ENCODE results near the gene MAGEA11.
"Not testable (repeated sequence)": the region's sequence is repeated elsewhere in the genome, so short reads cannot be mapped to it uniquely, and the experiment has no call there.

The MAGEA11 gene

GRCh38 chrX:149716632-149717031, 4.8 kb downstream of the MAGEA11 start:
- in situ Hi-C loops (cut with MboI; ENCODE audit: low sequenced_read_pairs), result no loop called here

GRCh38 chrX:149717803-149718202, 5.9 kb downstream of the MAGEA11 start:
- in situ Hi-C loops (cut with MboI; ENCODE audit: low sequenced_read_pairs), result no loop called here

- in situ Hi-C loops (cut with MboI; ENCODE audit: low sequenced_read_pairs), result no loop called here
Measured at GRCh38 chrX:149718757-149719156, 6.9 kb downstream of the MAGEA11 start.

- in situ Hi-C loops (cut with MboI; ENCODE audit: low sequenced_read_pairs), result no loop called here
Measured at GRCh38 chrX:149720021-149720689, 8.3 kb downstream of the MAGEA11 start.

- in situ Hi-C loops (cut with MboI; ENCODE audit: low sequenced_read_pairs), result not testable (repeated sequence)
Measured at GRCh38 chrX:149721241-149721640, 9.4 kb downstream of the MAGEA11 start.

DNA sequence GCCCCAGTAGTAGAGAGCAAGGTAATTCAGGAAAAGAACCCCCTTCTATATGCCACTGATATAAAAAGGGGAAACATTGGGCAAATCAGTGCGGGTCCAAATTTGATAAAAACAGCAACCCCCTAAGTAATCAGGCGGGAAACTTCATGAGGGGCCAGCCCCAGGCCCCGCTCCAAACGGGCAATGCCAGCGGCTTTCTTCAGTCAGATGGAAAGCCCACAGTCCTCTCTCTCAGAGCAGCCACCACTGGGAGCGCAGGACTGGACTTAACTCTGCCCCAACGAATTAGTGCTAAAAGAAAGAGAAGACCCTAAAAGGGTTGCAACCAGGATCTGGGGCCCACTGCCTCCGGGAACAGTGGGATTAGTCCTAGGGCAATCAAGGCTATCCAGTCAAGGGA, 9.9 kb downstream of the MAGEA11 start:
- in situ Hi-C loops (cut with MboI; ENCODE audit: low sequenced_read_pairs), result no loop called here

- in situ Hi-C loops (cut with MboI; ENCODE audit: low sequenced_read_pairs), result not testable (repeated sequence)
Measured at GRCh38 chrX:149723583-149724118, 11.8 kb downstream of the MAGEA11 start.

- in situ Hi-C loops (cut with MboI; ENCODE audit: low sequenced_read_pairs), result not testable (repeated sequence)
Measured at GRCh38 chrX:149727308-149727707, 15.4 kb downstream of the MAGEA11 start.

GRCh38 chrX:149742269-149742668, 30.4 kb downstream of the MAGEA11 start:
- in situ Hi-C loops (cut with MboI; ENCODE audit: low sequenced_read_pairs), result not testable (repeated sequence)

GRCh38 chrX:149746390-149747007, 34.6 kb downstream of the MAGEA11 start:
- in situ Hi-C loops (cut with MboI; ENCODE audit: low sequenced_read_pairs), result not testable (repeated sequence)

DNA sequence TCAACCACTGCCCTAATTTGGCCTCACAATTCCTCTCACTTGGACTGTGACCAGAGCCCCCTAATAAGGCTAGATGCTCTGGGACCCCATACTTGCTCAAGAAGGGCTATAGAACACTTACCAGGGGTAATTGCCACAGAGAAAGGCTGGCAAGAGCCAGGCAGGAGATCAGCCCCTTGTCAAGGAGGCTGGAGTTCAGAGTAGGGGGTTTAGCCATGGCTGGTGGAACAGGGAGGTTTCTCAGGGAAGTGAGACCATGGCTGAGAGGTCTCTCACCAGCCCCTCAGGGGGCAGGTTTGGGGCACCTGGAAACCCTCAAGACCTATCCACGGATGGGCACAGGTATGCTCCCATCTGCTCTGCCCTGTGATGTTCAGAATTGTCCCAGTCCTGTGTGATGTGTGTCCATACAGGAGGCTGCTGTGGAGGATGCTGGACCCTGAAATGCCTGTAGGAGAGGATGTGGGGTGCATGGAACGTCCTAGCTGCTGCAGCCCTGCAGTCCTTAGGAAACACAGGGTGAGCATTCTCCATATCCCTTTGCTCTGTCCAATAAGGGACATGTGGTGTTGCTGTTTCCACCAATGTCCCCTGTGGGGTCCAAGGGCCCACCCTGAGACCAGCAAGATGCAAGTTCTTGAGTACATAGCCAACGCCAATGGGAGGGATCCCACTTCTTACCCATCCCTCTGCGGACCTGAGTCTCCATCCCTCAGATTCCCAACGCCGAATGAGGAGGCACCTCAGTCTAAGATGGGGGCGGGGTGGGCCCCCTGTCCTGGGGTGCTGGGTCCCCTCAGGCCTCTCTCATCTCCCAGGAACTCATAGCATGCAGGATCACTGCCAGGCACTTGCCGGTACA, 45.6 kb downstream of the MAGEA11 start:
- in situ Hi-C loops (cut with MboI; ENCODE audit: low sequenced_read_pairs), result no loop called here

DNA sequence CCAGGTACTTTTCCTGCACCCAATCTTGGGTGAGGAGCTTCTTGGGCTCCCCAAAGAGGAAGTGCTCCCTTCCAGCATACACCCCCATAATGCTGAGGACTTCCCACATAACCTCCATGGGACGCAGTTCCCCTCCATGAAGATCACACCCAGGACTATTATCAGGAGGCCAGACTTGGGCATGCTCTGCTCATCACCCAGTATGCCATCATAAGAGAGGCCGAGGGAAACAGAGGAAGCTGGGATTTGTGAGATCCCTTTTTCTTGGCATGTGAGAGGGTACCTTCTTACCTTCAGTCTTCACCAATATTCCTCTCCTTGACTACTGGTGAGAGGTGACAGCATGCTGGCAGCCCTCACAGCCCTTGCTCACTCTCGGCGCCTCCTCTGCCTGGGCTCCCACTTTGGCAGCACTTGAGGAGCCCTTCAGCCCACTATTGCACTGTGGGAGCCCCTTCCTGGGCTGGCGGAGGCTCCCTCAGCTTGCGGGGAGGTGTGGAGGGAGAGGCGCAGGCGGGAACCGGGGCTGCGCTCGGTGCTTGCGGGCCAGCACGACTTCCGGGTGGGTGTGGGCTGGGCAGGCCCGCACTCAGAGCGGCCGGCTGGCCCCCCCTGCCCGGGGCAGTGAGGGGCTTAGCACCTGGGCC, 46.3 kb downstream of the MAGEA11 start:
- in situ Hi-C loops (cut with MboI; ENCODE audit: low sequenced_read_pairs), result no loop called here

- in situ Hi-C loops (cut with MboI; ENCODE audit: low sequenced_read_pairs), result not testable (repeated sequence)
Measured at GRCh38 chrX:149758715-149759078, 46.8 kb downstream of the MAGEA11 start.

GRCh38 chrX:149759824-149760223, 48.0 kb downstream of the MAGEA11 start:
- in situ Hi-C loops (cut with MboI; ENCODE audit: low sequenced_read_pairs), result no loop called here

- in situ Hi-C loops (cut with MboI; ENCODE audit: low sequenced_read_pairs), result no loop called here
Measured at GRCh38 chrX:149760965-149761364, 49.1 kb downstream of the MAGEA11 start.

DNA sequence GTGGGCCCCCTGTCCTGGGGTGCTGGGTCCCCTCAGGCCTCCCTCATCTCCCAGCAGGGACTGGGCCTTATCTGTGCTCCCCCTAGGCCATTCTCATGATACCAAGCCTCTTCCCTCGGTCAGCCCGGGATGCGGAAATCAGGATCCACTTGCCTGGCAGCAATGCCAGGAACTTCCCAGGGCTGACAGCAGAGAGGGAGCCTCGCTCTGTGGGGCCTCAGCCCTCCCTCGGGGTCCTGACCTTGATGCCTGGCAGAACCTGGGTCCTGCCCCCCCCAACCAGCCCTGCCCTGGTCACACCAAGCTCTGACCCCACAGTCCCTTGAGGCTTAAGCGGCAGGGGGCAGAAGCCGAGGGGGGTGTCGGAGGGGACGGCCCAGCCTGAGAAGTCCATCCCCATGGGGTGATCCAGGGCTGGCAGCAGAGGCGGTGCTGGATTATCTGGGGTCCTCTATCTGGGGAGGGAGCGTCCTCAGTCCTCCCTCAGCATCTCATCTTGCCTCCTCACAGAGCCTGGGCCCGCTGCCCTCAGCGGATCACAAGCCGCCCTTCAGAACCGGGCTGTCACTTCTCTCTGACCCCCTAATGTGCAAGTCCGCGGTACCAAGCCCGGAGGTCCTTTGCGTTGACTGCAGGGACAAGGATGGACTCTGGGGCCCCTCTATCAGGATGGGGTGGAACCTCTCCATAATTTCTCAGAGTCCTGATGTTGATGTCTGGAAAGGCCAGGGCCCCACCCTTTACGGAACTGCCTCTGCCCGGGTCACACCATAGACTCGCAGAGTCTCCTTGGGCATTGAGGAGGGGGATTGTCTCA, 50.2 kb downstream of the MAGEA11 start:
- in situ Hi-C loops (cut with MboI; ENCODE audit: low sequenced_read_pairs), result not testable (repeated sequence)

GRCh38 chrX:149762696-149763614, 51.1 kb downstream of the MAGEA11 start:
- in situ Hi-C loops (cut with MboI; ENCODE audit: low sequenced_read_pairs), result no loop called here
